ENCODE data around the gene UGT2B28.
"Not testable (repeated sequence)": the region's sequence is repeated elsewhere in the genome, so short reads cannot be mapped to it uniquely, and the experiment has no call there.

- not testable (repeated sequence) for TF ChIP-seq EZH2 (IDR thresholded peaks at IDR 0.05; ENCODE audit: borderline replicate concordance); EZH2phosphoT487 (IDR thresholded peaks at IDR 0.05; ENCODE audit: low read depth, severe bottlenecking, unreplicated experiment); CTCF (IDR thresholded peaks at IDR 0.05; ENCODE audit: poor library complexity)
Measured at GRCh38 chr4:69343114-69343513, 62.8 kb downstream of the UGT2B28 start.

All from hepatocyte (in vitro differentiated cells).